Measurements from ENCODE around the gene MYLK. TPM values are rescaled to one million over a fixed set of nuclear protein-coding genes. Genes with fewer than 3 reads are reported as not detected.

Gene MYLK
- total RNA-seq, 1 donor from 2014 or later: 196 TPM

- Histone ChIP-seq H3K4me3 (no peak overlapping the region), H3K27ac (no peak overlapping the region), H3K9me3 (no peaks in the 10 kb centered on the region), H3K27me3 (no peaks in the 10 kb centered on the region), H3K4me1 (no peaks in the 10 kb centered on the region), H3K36me3 (no peaks in the 10 kb centered on the region)
- intact Hi-C loops (cut with DNase I): no loop called here
- no peak for TF ChIP-seq CTCF (IDR thresholded peaks at IDR 0.05)
- no peak for DNase-seq (ENCODE audit: low spot score in 2 of 2)
Observed at GRCh38 chr3:123568034-123568433, 316.1 kb downstream of the MYLK start.

DNA sequence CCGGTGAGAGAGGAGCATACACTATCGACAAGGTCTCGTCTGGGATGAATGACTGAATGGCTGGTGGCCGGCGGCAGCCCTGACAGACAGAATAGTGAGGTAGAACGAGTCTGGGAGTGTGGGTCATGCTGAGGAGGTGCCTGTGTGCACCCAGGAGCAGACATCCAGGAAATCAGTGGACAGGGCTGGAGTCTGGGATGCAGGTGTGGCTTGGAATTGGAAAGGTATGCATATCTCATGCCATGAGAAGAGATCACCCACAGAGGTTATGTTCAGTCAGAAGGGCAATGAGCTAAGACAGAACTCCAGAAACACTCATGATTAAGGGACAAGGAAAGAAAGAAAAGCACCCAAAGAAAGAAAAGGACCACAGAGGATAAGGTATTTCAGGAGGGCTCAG lies 320.1 kb downstream of the MYLK start:
- intact Hi-C loops (cut with DNase I): no loop called here
- Histone ChIP-seq H3K27ac (no peak overlapping the region), H3K27me3 (no peaks in the 10 kb centered on the region), H3K4me3 (no peak overlapping the region), H3K9me3 (no peaks in the 10 kb centered on the region), H3K36me3 (no peaks in the 10 kb centered on the region), H3K4me1 (no peaks in the 10 kb centered on the region)
- no peak for TF ChIP-seq CTCF (IDR thresholded peaks at IDR 0.05)
- DNase-seq (ENCODE audit: low spot score in 2 of 2): no peak

DNA sequence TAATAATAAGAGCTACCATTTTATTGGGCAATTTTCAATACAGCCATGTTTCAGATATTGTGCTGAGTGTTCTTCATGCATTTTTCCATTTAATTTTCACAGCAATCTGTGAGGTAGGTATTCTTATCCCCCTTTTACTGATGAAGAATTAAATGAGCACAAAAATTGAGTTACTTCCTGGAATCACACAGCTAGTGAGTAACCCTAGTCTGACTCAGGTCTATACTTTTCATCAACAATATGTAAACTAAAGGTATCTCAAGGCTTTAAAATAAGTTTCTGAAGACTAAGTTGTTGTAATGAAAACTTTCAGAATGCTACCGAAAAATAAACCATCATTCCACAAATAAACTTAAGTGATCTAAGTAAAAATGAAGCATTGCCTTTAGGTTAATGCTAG lies 321.6 kb downstream of the MYLK start:
- Histone ChIP-seq H3K4me3 (no peak overlapping the region), H3K27ac (no peak overlapping the region), H3K36me3 (no peaks in the 10 kb centered on the region), H3K9me3 (no peaks in the 10 kb centered on the region), H3K4me1 (no peaks in the 10 kb centered on the region), H3K27me3 (no peaks in the 10 kb centered on the region)
- DNase-seq (ENCODE audit: low spot score in 2 of 2): no peak
- intact Hi-C loops (cut with DNase I): no loop called here
- TF ChIP-seq CTCF (IDR thresholded peaks at IDR 0.05): no peak

DNA sequence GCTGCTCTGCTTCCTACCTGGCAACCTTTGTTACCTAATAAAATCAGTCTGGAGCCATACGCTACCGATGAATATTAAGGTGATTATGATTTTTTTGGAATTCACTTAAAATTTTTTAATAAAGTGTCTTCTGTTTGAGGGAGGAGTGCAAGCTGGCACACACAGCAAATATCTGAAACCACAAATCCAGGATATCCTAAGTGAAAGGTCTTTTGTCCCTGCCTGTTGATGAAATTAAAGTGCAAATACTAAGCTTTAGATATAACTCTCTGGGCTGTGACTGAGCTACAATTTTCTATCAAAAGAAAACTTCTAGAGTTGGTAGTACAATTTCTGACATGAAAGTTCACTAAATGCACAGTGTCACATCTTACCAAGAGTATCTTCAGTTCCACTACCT lies 322.9 kb downstream of the MYLK start:
- intact Hi-C loops (cut with DNase I): no loop called here
- Histone ChIP-seq H3K36me3 (no peaks in the 10 kb centered on the region), H3K4me3 (no peak overlapping the region), H3K27ac (no peak overlapping the region), H3K4me1 (no peaks in the 10 kb centered on the region), H3K9me3 (no peaks in the 10 kb centered on the region), H3K27me3 (no peaks in the 10 kb centered on the region)
- no peak for DNase-seq (ENCODE audit: low spot score in 2 of 2)
- no peak for TF ChIP-seq CTCF (IDR thresholded peaks at IDR 0.05)

Other genes starting within 250 kb of the MYLK start
- 6.5 TPM for gene CCDC14, start 76.9 kb upstream of the MYLK start, total RNA-seq
- gene ROPN1, start 107.8 kb upstream of the MYLK start, total RNA-seq: not detected
- 292 TPM for gene KALRN, start 149.0 kb upstream of the MYLK start, total RNA-seq

Measured in ascending aorta (tissue), 2 donors.